PC-9 (cell line): ENCODE results near the gene UCN2. TPM values are rescaled to one million over a fixed set of nuclear protein-coding genes. Genes with fewer than 3 reads are reported as not detected.

Source experiments
- BruUV-seq: library from RNA; stranded (reverse); fragments of 400-500 nt; replicated peaks from 2 replicates; lab custom pipeline; 2021; lab: Mats Ljungman, UMichigan
- CTCF ChIA-PET: fragments of 300-600 bp; sonication (Branson Sonifier 250); formaldehyde crosslinking; loops from one replicate; lab custom pipeline; 2022; ENCODE audit warnings: antibody characterized with exemption; lab: Charles Lee
- POLR2A ChIA-PET: fragments of 300-600 bp; sonication (Branson Sonifier 250); formaldehyde crosslinking; loops from one replicate; lab custom pipeline; 2022; ENCODE audit warnings: antibody characterized with exemption; ENCODE audit not compliant: unreplicated experiment; lab: Charles Lee
- DNase-seq, 2 experiments: peaks; one replicate each; pipeline versions ENCODE4 v3.0.0 to v3.0.0-alpha.2; 2015 to 2022; ENCODE audit warnings: mixed read lengths in 1 of 2
- H2AFZ ChIP-seq: fragments of 200-600 bp; sonication (generic); 2 replicates; pipeline ENCODE4 v1.8.1; 2017; ENCODE audit warnings: antibody characterized with exemption
- H3F3A ChIP-seq: fragments of 200-600 bp; sonication (generic); 2 replicates; pipeline ENCODE4 v1.8.1; 2017; ENCODE audit warnings: antibody characterized with exemption, mild to moderate bottlenecking, low read depth; ENCODE audit not compliant: insufficient read depth
- H3K27ac ChIP-seq: fragments of 200-600 bp; sonication (generic); 2 replicates; pipeline ENCODE4 v1.6.1; 2016; ENCODE audit warnings: mixed run types
- H3K27me3 ChIP-seq: fragments of 200-600 bp; sonication (generic); 2 replicates; pipeline ENCODE4 v1.6.1; 2016; ENCODE audit warnings: low read depth, mixed run types; ENCODE audit not compliant: insufficient read depth
- H3K36me3 ChIP-seq: fragments of 200-600 bp; sonication (generic); 2 replicates; pipeline ENCODE4 v1.6.1; 2016; ENCODE audit warnings: low read depth, mixed run types
- H3K4me1 ChIP-seq: fragments of 200-600 bp; sonication (generic); replicated peaks from 2 replicates; pipeline ENCODE4 v1.6.1; 2016; ENCODE audit warnings: mixed run types; ENCODE audit not compliant: insufficient read depth
- H3K4me2 ChIP-seq: fragments of 200-600 bp; sonication (generic); 2 replicates; pipeline ENCODE4 v1.6.1; 2017; ENCODE audit warnings: mixed run types
- H3K4me3 ChIP-seq: fragments of 200-600 bp; sonication (generic); 2 replicates; pipeline ENCODE4 v1.6.1; 2016; ENCODE audit warnings: mixed run types
- H3K79me2 ChIP-seq: fragments of 200-600 bp; sonication (generic); 2 replicates; pipeline ENCODE4 v1.6.1; 2017; ENCODE audit warnings: low read depth, mixed run types
- H3K9me2 ChIP-seq: fragments of 200-600 bp; sonication (generic); 2 replicates; pipeline ENCODE4 v1.8.1; 2017; ENCODE audit warnings: mild to moderate bottlenecking; ENCODE audit not compliant: insufficient read depth
- H3K9me3 ChIP-seq: fragments of 200-600 bp; sonication (generic); 2 replicates; pipeline ENCODE4 v1.8.1; 2016; ENCODE audit warnings: low read depth; ENCODE audit not compliant: insufficient read depth
- H4K20me1 ChIP-seq: fragments of 200-600 bp; sonication (generic); 2 replicates; pipeline ENCODE4 v1.8.1; 2017; ENCODE audit not compliant: insufficient read depth
- EZH2 ChIP-seq: fragments of 200-600 bp; sonication (generic); IDR thresholded peaks from 2 replicates; pipeline ENCODE4 v1.8.0; 2017; ENCODE audit warnings: antibody characterized with exemption, low read depth
- intact Hi-C: fragments of 100-400 bp; cut with micrococcal nuclease; formaldehyde crosslinking; loops from one replicate; pipeline ENCODE4 v1.10.0; 2022; ENCODE audit not compliant: unreplicated experiment
- microRNA-seq: library from miRNA; unstranded; fragments of <30 nt; microRNA quantifications from one replicate; pipeline ENCODE4 v1.2.0, GENCODE V29; 2021; ENCODE audit warnings: borderline number of aligned reads, borderline replicate concordance
- total RNA-seq: library from RNA; stranded (reverse); gene quantifications from 2 replicates; pipeline ENCODE4 v1.2.3, GENCODE V29; 2021
- TF ChIP-seq, protein P1 (sequence below): fragments of 200-600 bp; sonication (generic); conservative IDR thresholded peaks from 2 replicates; pipeline ENCODE4 v1.6.1; 2017; ENCODE audit warnings: mixed run types, antibody characterized with exemption, mild to moderate bottlenecking, moderate library complexity

UCN2 gene
- total RNA-seq, 1 experiment from 2014 or later, result 2.8 TPM

DNA sequence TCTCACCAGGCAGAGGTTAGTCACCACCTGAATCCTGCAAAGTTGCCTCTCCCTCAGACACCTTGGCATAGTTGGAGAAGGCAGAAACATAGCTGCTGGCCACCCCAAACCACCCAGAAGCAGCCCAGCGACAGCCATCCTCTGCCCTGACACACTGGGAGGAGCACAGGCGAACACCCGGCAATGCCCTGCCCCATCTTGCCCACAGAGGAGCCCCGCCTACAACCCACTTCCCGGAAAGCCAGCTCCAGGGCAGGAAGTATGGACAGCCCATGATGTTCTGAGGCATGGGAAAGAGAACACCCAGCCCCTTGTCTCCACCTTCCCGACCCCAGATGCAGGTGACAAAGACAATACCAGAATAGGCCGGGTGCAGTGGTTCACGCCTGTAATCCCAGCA, 47.0 kb downstream of the UCN2 start:
- Histone ChIP-seq H3K27me3 (no peaks in the 10 kb centered on the region), H3K9me2 (no peaks in the 10 kb centered on the region), H3K9me3 (no peaks in the 10 kb centered on the region), H3K79me2 (no peaks in the 10 kb centered on the region), H2AFZ (no peak overlapping the region), H3K4me2 (no peak overlapping the region), H3K4me3 (no peak overlapping the region), H3F3A (peaks cover 14% of the 10 kb centered on the region; the same call in 1 of the 2 replicates), H3K4me1 (peaks cover 12% of the 10 kb centered on the region), H3K36me3 (no peaks in the 10 kb centered on the region), H3K27ac (no peak overlapping the region), H4K20me1 (no peaks in the 10 kb centered on the region)
- CTCF ChIA-PET, result no interaction called here
- no peak for DNase-seq
- BruUV-seq, result no TSS peak
- TF ChIP-seq, protein P1, sequence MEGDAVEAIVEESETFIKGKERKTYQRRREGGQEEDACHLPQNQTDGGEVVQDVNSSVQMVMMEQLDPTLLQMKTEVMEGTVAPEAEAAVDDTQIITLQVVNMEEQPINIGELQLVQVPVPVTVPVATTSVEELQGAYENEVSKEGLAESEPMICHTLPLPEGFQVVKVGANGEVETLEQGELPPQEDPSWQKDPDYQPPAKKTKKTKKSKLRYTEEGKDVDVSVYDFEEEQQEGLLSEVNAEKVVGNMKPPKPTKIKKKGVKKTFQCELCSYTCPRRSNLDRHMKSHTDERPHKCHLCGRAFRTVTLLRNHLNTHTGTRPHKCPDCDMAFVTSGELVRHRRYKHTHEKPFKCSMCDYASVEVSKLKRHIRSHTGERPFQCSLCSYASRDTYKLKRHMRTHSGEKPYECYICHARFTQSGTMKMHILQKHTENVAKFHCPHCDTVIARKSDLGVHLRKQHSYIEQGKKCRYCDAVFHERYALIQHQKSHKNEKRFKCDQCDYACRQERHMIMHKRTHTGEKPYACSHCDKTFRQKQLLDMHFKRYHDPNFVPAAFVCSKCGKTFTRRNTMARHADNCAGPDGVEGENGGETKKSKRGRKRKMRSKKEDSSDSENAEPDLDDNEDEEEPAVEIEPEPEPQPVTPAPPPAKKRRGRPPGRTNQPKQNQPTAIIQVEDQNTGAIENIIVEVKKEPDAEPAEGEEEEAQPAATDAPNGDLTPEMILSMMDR, result no peak
- no peak for TF ChIP-seq EZH2
- POLR2A ChIA-PET, result no interaction called here
- intact Hi-C loops, result no loop called here

DNA sequence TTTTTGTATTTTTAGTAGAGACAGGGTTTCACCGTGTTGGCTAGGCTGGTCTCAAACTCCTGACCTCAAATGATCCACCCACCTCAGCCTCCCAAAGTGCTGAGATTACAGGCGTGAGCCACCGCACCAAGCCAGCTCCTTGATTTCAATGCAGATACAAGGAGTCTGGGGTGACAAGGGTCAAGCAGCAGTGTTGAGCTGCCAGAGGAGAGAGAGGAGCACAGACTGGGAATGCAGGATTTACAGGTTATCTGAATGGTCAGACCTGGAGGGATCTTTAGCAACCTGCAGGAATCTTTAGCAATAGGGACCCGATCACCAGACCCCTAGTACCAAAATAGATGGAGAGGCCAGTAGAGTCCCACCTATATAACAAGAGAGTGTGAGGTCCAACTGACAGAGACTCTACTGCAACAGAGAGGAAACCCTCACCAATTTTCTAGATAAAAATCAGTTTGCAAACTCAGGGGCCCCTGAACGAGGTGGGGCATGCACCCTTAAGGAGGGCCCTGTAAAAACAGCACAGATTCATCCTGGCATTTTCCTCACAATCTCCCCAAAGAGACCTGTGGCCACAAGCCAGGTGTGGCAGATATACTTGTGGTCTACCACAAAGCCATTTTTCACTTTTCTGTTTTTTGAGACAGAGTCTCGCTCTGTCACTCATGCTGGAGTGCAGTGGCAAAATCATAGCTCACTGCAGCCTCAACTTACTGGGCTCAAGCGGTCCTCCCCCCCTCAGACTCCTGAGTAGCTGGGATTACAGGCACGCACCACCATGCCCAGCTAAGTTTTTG, 49.0 kb downstream of the UCN2 start:
- TF ChIP-seq, protein P1, result no peak
- no peak for TF ChIP-seq EZH2
- Histone ChIP-seq H3F3A (peaks cover 14% of the 10 kb centered on the region; the same call in 1 of the 2 replicates), H3K9me3 (no peaks in the 10 kb centered on the region), H3K9me2 (no peaks in the 10 kb centered on the region), H3K4me1 (peaks cover 12% of the 10 kb centered on the region), H3K4me2 (no peak overlapping the region), H3K27ac (no peak overlapping the region), H3K4me3 (no peak overlapping the region), H2AFZ (no peak overlapping the region), H4K20me1 (no peaks in the 10 kb centered on the region), H3K36me3 (no peaks in the 10 kb centered on the region), H3K79me2 (no peaks in the 10 kb centered on the region), H3K27me3 (no peaks in the 10 kb centered on the region)
- POLR2A ChIA-PET, result interaction anchor here (0.6 to 0.7 kb wide), 2 partner anchors 202 to 970 kb away, joined by 4 to 21 read pairs; no protein-coding TSS in a partner anchor
- BruUV-seq, result no TSS peak
- DNase-seq, result peak; percentile 17 to 67
- intact Hi-C loops, result no loop called here
- CTCF ChIA-PET, result no interaction called here

Small RNA genes lying within 50 kb of the gene (microRNA-seq; reads per million reads assigned to microRNA genes)
- gene MIR6823 (not detected), gene MIR711 (not detected)

Other genes starting within 250 kb of the UCN2 start
- not detected in 2 replicates for gene SPINK8, start 230.1 kb downstream of the UCN2 start, total RNA-seq
- gene FBXW12, start 191.6 kb downstream of the UCN2 start, total RNA-seq, result not detected in 2 replicates
- 97.7 and 120 TPM in 2 replicates for gene PLXNB1, start 133.7 kb downstream of the UCN2 start, total RNA-seq
- gene CCDC51, start 123.7 kb downstream of the UCN2 start, total RNA-seq, result 28.5 and 35.4 TPM in 2 replicates
- gene TMA7, start 123.5 kb downstream of the UCN2 start, total RNA-seq, result 235 and 314 TPM in 2 replicates
- gene ATRIP, start 117.0 kb downstream of the UCN2 start, total RNA-seq, result 6.9 and 8.5 TPM in 2 replicates
- 133 and 141 TPM in 2 replicates for gene SHISA5, start 59.6 kb downstream of the UCN2 start, total RNA-seq
- gene PFKFB4, start 7.0 kb downstream of the UCN2 start, total RNA-seq, result 11.7 and 13.3 TPM in 2 replicates
- gene COL7A1, start 31.5 kb upstream of the UCN2 start, total RNA-seq, result 91.2 and 151 TPM in 2 replicates
- gene UQCRC1, start 45.9 kb upstream of the UCN2 start, total RNA-seq, result 255 and 264 TPM in 2 replicates
- not detected in 2 replicates for gene TMEM89, start 58.0 kb upstream of the UCN2 start, total RNA-seq
- 16.5 and 18.7 TPM in 2 replicates for gene SLC26A6, start 71.7 kb upstream of the UCN2 start, total RNA-seq
- 9.9 and 11.6 TPM in 2 replicates for gene CELSR3, start 99.1 kb upstream of the UCN2 start, total RNA-seq
- gene NCKIPSD, start 122.1 kb upstream of the UCN2 start, total RNA-seq, result 40.0 and 53.3 TPM in 2 replicates
- 123 and 144 TPM in 2 replicates for gene IP6K2, start 153.4 kb upstream of the UCN2 start, total RNA-seq